Gastroesophageal sphincter (tissue), 4 donors: Measurements from ENCODE around the gene LILRA1. TPM values are rescaled to one million over a fixed set of nuclear protein-coding genes. Genes with fewer than 3 reads are reported as not detected.
"Not testable (repeated sequence)": the region's sequence is repeated elsewhere in the genome, so short reads cannot be mapped to it uniquely, and the experiment has no call there.

Experiments used
- ATAC-seq: fragments of 150-250 bp; one replicate; pipeline ENCODE4 v1.9.1; 2016; ENCODE audit warnings: mild to moderate bottlenecking, moderate library complexity
- H3K27ac ChIP-seq, 4 donors: fragments of 200-600 bp; sonication (generic) in 3 of 4; 1 replicate in 3 of 4; 2 replicates in 1 of 4; pipeline ENCODE4 v1.5.1; 2016 to 2019
- H3K27me3 ChIP-seq: fragments of 200-600 bp; sonication (generic); one replicate; pipeline ENCODE4 v1.5.1; 2019
- H3K36me3 ChIP-seq, 2 donors: fragments of 200-600 bp; sonication (generic); one replicate each; pipeline ENCODE4 v1.5.1; 2019; ENCODE audit warnings: control low read depth in 1 of 2
- H3K4me1 ChIP-seq, 3 donors: fragments of 200-600 bp; sonication (generic); 1 replicate in 2 of 3; 2 replicates in 1 of 3; pipeline ENCODE4 v1.5.1; 2016 to 2019; ENCODE audit warnings: control low read depth in 2 of 3
- H3K4me3 ChIP-seq, 2 donors: fragments of 200-600 bp; sonication (generic); one replicate each; pipeline ENCODE4 v1.5.1; 2019; ENCODE audit warnings: mild to moderate bottlenecking in 1 of 2, moderate library complexity in 1 of 2
- H3K9me3 ChIP-seq, 3 donors: fragments of 200-600 bp; sonication (generic); one replicate each; pipeline ENCODE4 v1.5.1; 2017 to 2019; ENCODE audit warnings: control low read depth in 2 of 3
- CTCF ChIP-seq, 4 experiments: fragments of 200-600 bp in 2 of 4; fragments of 450-650 bp in 2 of 4; sonication (generic) in 1 of 4; IDR thresholded peaks; one replicate each; pipeline ENCODE4 v1.5.1; 2017 to 2019; ENCODE audit warnings: antibody characterized with exemption in 4 of 4, mild to moderate bottlenecking in 2 of 4, moderate library complexity in 2 of 4
- EP300 ChIP-seq: sonication (generic); formaldehyde crosslinking; IDR thresholded peaks from one replicate; pipeline ENCODE4 v1.6.1; 2017; ENCODE audit warnings: antibody characterized with exemption, mild to moderate bottlenecking
- POLR2A ChIP-seq, 2 donors: fragments of 450-650 bp; IDR thresholded peaks; one replicate each; pipeline ENCODE4 v1.6.1; 2017; ENCODE audit warnings: antibody characterized with exemption in 2 of 2, mild to moderate bottlenecking in 2 of 2, moderate library complexity in 1 of 2
- POLR2AphosphoS5 ChIP-seq: sonication (generic); formaldehyde crosslinking; IDR thresholded peaks from one replicate; pipeline ENCODE4 v1.6.1; 2017; ENCODE audit warnings: antibody characterized with exemption
- WGBS, 2 donors: methylation state at CpG; one replicate each; pipeline ENCODE4 v1.1.5; 2018; ENCODE audit warnings: low coverage in 1 of 2; 5-methylcytosine and 5-hydroxymethylcytosine counted together
- total RNA-seq, 4 donors: library from RNA; depleted of rRNA; stranded (reverse); fragments of >200 nt; gene quantifications; one replicate each; pipeline ENCODE4 v1.1.0, GENCODE V29; 2016

LILRA1 gene
- total RNA-seq, result under 1 TPM in 2 of 4 donors, not detected in 2; 0.85 to 0.94 TPM

- not testable (repeated sequence) for H3K36me3 ChIP-seq, H3K4me1 ChIP-seq, H3K27ac ChIP-seq, ATAC-seq, H3K4me3 ChIP-seq
- Histone ChIP-seq H3K9me3 (peaks cover 0 to 29% (median 0%) of the 10 kb centered on the region in 3 donors), H3K27me3 (peaks cover 36% of the 10 kb centered on the region)
- 60 to 71% methylated on average over 4 to 5 of the region's 6 CpGs for WGBS, 2 donors
Observed at GRCh38 chr19:54593445-54593844, at the start of gene LILRA1. Gene LILRA1, plus strand, starts transcription at chr19:54593632. Its CDS starts 613 bp downstream, at chr19:54594245.

GRCh38 chr19:54548806-54549205 is 44.6 kb upstream of the LILRA1 start:
- Histone ChIP-seq H3K9me3 (no peaks in the 10 kb centered on the region), H3K36me3 (no peaks in the 10 kb centered on the region), H3K27me3 (peaks cover 26% of the 10 kb centered on the region), H3K4me3 (no peak overlapping the region), H3K27ac (no peak overlapping the region), H3K4me1 (no peaks in the 10 kb centered on the region)
- 100% methylated on average over 1 of the region's 16 CpGs; no CpG with 5 or more reads in 1 of the 2 donors for WGBS, 2 donors
- ATAC-seq, result no peak
- TF ChIP-seq CTCF (IDR thresholded peaks at IDR 0.05) (no peak), POLR2A (IDR thresholded peaks at IDR 0.05) (no peak), EP300 (no peak), POLR2AphosphoS5 (no peak)

- WGBS, 2 donors, result no CpG with 5 or more reads among the region's 14 CpGs
- no peak for ATAC-seq
- H3K36me3 ChIP-seq, result no peaks in the 10 kb centered on the region
- peaks cover 29% of the 10 kb centered on the region for H3K27me3 ChIP-seq
- no peaks in the 10 kb centered on the region for H3K4me1 ChIP-seq
- H3K9me3 ChIP-seq, result no peaks in the 10 kb centered on the region
- H3K4me3 ChIP-seq, result no peak overlapping the region
- no peak for TF ChIP-seq POLR2A (IDR thresholded peaks at IDR 0.05)
- no peak for TF ChIP-seq POLR2AphosphoS5
- TF ChIP-seq EP300, result no peak
- no peak for TF ChIP-seq CTCF (IDR thresholded peaks at IDR 0.05)
- no peak overlapping the region for H3K27ac ChIP-seq
Observed at GRCh38 chr19:54549224-54549623, 44.2 kb upstream of the LILRA1 start.

GRCh38 chr19:54551293-54551692 is 42.1 kb upstream of the LILRA1 start:
- no peak for ATAC-seq
- H3K36me3 ChIP-seq, result no peaks in the 10 kb centered on the region
- H3K27me3 ChIP-seq, result peaks cover 39% of the 10 kb centered on the region
- H3K4me1 ChIP-seq, result no peaks in the 10 kb centered on the region
- no peak overlapping the region for H3K27ac ChIP-seq
- no peaks in the 10 kb centered on the region for H3K9me3 ChIP-seq
- H3K4me3 ChIP-seq, result no peak overlapping the region
- TF ChIP-seq CTCF (IDR thresholded peaks at IDR 0.05), result no peak
- TF ChIP-seq EP300, result no peak
- TF ChIP-seq POLR2A (IDR thresholded peaks at IDR 0.05), result no peak
- TF ChIP-seq POLR2AphosphoS5, result no peak
- WGBS, 2 donors, result 79 to 93% methylated on average over 5 of the region's 6 CpGs

GRCh38 chr19:54551950-54552912 is 41.2 kb upstream of the LILRA1 start:
- no peak for TF ChIP-seq POLR2AphosphoS5
- no peak for TF ChIP-seq POLR2A (IDR thresholded peaks at IDR 0.05)
- TF ChIP-seq CTCF (IDR thresholded peaks at IDR 0.05), result no peak
- no peak for TF ChIP-seq EP300
- Histone ChIP-seq H3K4me1 (no peaks in the 10 kb centered on the region), H3K27ac (no peak overlapping the region), H3K4me3 (no peak overlapping the region), H3K9me3 (no peaks in the 10 kb centered on the region), H3K27me3 (peaks cover 39% of the 10 kb centered on the region), H3K36me3 (no peaks in the 10 kb centered on the region)
- ATAC-seq, result no peak
- WGBS, 2 donors, result 76% methylated on average over 10 to 12 of the region's 22 CpGs
